CD4-positive, alpha-beta memory T cell (primary cell): ENCODE results near the gene CCDC117. TPM values are rescaled to one million over a fixed set of nuclear protein-coding genes. Genes with fewer than 3 reads are reported as not detected.
A peak's percentile ranks its signal among the peaks of the same experiment; 100 is the strongest.
"Not testable (repeated sequence)": the region's sequence is repeated elsewhere in the genome, so short reads cannot be mapped to it uniquely, and the experiment has no call there.

Experiments
- CTCF ChIA-PET: fragments of 350-600 bp; sonication (Branson Sonifier 250); formaldehyde crosslinking; loops from one replicate; lab custom pipeline; 2021; ENCODE audit warnings: inconsistent platforms; ENCODE audit not compliant: partially characterized antibody; lab: Charles Lee
- POLR2A ChIA-PET: fragments of 350-600 bp; sonication (Branson Sonifier 250); formaldehyde crosslinking; loops from one replicate; lab custom pipeline; 2021; ENCODE audit not compliant: partially characterized antibody; lab: Charles Lee
- DNase-seq, 5 donors: peaks; one replicate each; pipeline versions ENCODE4 v3.0.0 to v3.0.0-alpha.2; 2020 to 2022; ENCODE audit warnings: mixed read lengths in 1 of 5
- H3K27ac ChIP-seq: one replicate; pipeline ENCODE4 v1.7.0; 2013; ENCODE audit warnings: low read depth, low read length
- H3K27me3 ChIP-seq: 2 replicates; pipeline ENCODE4 v1.7.0; 2013; ENCODE audit warnings: mild to moderate bottlenecking, low read length, moderate library complexity; ENCODE audit not compliant: insufficient read depth
- H3K36me3 ChIP-seq: 2 replicates; pipeline ENCODE4 v1.7.0; 2013; ENCODE audit warnings: mild to moderate bottlenecking, low read length, moderate library complexity; ENCODE audit not compliant: insufficient read depth
- H3K4me1 ChIP-seq: 2 replicates; pipeline ENCODE4 v1.7.0; 2013; ENCODE audit warnings: mild to moderate bottlenecking, low read length, moderate library complexity; ENCODE audit not compliant: insufficient read depth
- H3K4me3 ChIP-seq, 2 donors: one replicate each; pipeline ENCODE4 v1.7.0; 2013; ENCODE audit warnings: low read length in 2 of 2, mild to moderate bottlenecking in 1 of 2
- H3K9me3 ChIP-seq, 2 donors: one replicate each; pipeline ENCODE4 v1.7.0; 2013; ENCODE audit warnings: low read length in 2 of 2, control low read depth in 1 of 2; ENCODE audit not compliant: control insufficient read depth in 1 of 2
- H3K27ac Mint-ChIP-seq, 7 donors: one replicate each; pipeline ENCODE4 v1.8.0; 2020 to 2021; ENCODE audit warnings: mixed read lengths in 7 of 7, mild to moderate bottlenecking in 6 of 7, inconsistent platforms in 3 of 7, moderate library complexity in 3 of 7
- H3K27me3 Mint-ChIP-seq, 2 donors: one replicate each; pipeline ENCODE4 v1.8.0; 2020 to 2021; ENCODE audit warnings: mixed read lengths in 2 of 2
- H3K36me3 Mint-ChIP-seq, 2 donors: one replicate each; pipeline ENCODE4 v1.8.0; 2020 to 2021; ENCODE audit warnings: mixed read lengths in 2 of 2, inconsistent platforms in 1 of 2, mild to moderate bottlenecking in 1 of 2
- H3K4me1 Mint-ChIP-seq, 4 donors: one replicate each; pipeline ENCODE4 v1.8.0; 2020 to 2021; ENCODE audit warnings: mixed read lengths in 4 of 4, mild to moderate bottlenecking in 1 of 4
- H3K4me3 Mint-ChIP-seq, 8 donors: one replicate each; pipeline ENCODE4 v1.8.0; 2020 to 2021; ENCODE audit warnings: mixed read lengths in 8 of 8, mild to moderate bottlenecking in 7 of 8, moderate library complexity in 6 of 8, inconsistent platforms in 3 of 8
- H3K9me3 Mint-ChIP-seq, 8 donors: one replicate each; pipeline ENCODE4 v1.8.0; 2020 to 2021; ENCODE audit warnings: mixed read lengths in 8 of 8, mild to moderate bottlenecking in 5 of 8, inconsistent platforms in 3 of 8, moderate library complexity in 1 of 8
- intact Hi-C: fragments of 100-400 bp; cut with micrococcal nuclease; formaldehyde crosslinking; loops from one replicate; pipeline ENCODE4 v1.15.1; 2023
- polyA plus RNA-seq, 2 donors: library from polyadenylated mRNA; unstranded; fragments of 300-500 nt; fragmentation: Illumina TruSeq; gene quantifications; one replicate each; pipeline ENCODE4 v1.2.3, GENCODE V29; 2021
- total RNA-seq, 2 experiments: library from RNA; stranded (reverse); gene quantifications; one replicate each; pipeline ENCODE4 v1.2.3, GENCODE V29; 2021

Gene CCDC117
- total and polyA plus RNA-seq, 4 experiments from 2014 or later: 7.2 to 20.6 (median 15.2) TPM

DNA sequence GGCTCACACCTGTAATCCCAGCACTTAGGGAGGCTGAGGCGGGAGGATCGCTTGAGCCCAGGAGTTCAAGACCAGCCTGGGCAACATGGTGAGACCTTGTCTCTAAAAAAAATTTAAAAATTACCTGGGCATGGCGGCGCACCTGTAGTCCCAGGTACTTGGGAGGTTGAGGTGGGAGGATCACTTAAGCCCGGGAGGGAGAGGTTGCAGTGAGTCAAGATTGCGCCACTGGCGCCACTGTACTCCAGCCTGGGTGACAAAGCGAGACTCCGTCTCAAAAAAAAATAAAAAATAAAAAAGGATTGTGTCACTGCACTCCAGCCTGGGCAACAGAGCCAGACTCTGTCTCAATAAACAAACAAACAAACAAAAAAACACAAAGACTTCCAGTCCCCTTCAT is 52.0 kb downstream of the CCDC117 start:
- H3K27ac ChIP-seq, H3K9me3 Mint-ChIP-seq, H3K27me3 ChIP-seq, H3K4me3 ChIP-seq, H3K9me3 ChIP-seq, H3K27me3 Mint-ChIP-seq, DNase-seq, H3K36me3 Mint-ChIP-seq, H3K36me3 ChIP-seq, intact Hi-C loops: not testable (repeated sequence)
- POLR2A ChIA-PET: interaction anchor here (3.5 to 4.3 kb wide), 2 partner anchors 13 to 24 kb away, joined by 22 to 49 read pairs; partner anchors contain the start of gene XBP1
- CTCF ChIA-PET: interaction anchor here (1.0 kb wide), 1 partner anchor 224 kb away, joined by 3 read pairs; no protein-coding TSS in a partner anchor
- H3K4me1 ChIP-seq: peaks cover 46% of the 10 kb centered on the region
- Mint-ChIP-seq H3K27ac (peak overlapping the region in 5 of 7 donors; percentile 22 to 86 (median 70)), H3K4me1 (peaks cover 31 to 76% (median 50%) of the 10 kb centered on the region in 4 donors), H3K4me3 (peak overlapping the region in 3 of 8 donors; percentile 15 to 41 (median 20))

GRCh38 chr22:28826430-28826829 is 53.9 kb downstream of the CCDC117 start:
- Mint-ChIP-seq H3K4me1 (peaks cover 25 to 67% (median 42%) of the 10 kb centered on the region in 4 donors), H3K36me3 (peaks cover 6 to 10% of the 10 kb centered on the region in 2 donors)
- H3K4me3 ChIP-seq, H3K9me3 Mint-ChIP-seq, H3K27ac Mint-ChIP-seq, POLR2A ChIA-PET, H3K27me3 ChIP-seq, H3K27me3 Mint-ChIP-seq, H3K4me3 Mint-ChIP-seq, H3K36me3 ChIP-seq, intact Hi-C loops, CTCF ChIA-PET, H3K9me3 ChIP-seq, H3K27ac ChIP-seq, DNase-seq: not testable (repeated sequence)
- H3K4me1 ChIP-seq: peaks cover 37% of the 10 kb centered on the region

- Mint-ChIP-seq H3K27ac (peak overlapping the region in 1 of 7 donors; percentile 62), H3K4me3 (no peak overlapping the region), H3K4me1 (peaks cover 22 to 62% (median 37%) of the 10 kb centered on the region in 4 donors), H3K27me3 (no peaks in the 10 kb centered on the region), H3K9me3 (no peaks in the 10 kb centered on the region), H3K36me3 (peaks cover 8 to 13% of the 10 kb centered on the region in 2 donors)
- no peak for DNase-seq
- Histone ChIP-seq H3K27me3 (no peaks in the 10 kb centered on the region), H3K36me3 (no peaks in the 10 kb centered on the region), H3K27ac (no peak overlapping the region), H3K9me3 (no peaks in the 10 kb centered on the region), H3K4me1 (peaks cover 33% of the 10 kb centered on the region), H3K4me3 (no peak overlapping the region)
- POLR2A ChIA-PET: no interaction called here
- CTCF ChIA-PET: interaction anchor here (0.7 to 8.3 kb wide), 5 partner anchors 15 to 440 kb away, joined by 3 to 166 read pairs (median 59); partner anchors contain the start of gene XBP1
- intact Hi-C loops: no loop called here
Measured at GRCh38 chr22:28826921-28827320, 54.4 kb downstream of the CCDC117 start.

DNA sequence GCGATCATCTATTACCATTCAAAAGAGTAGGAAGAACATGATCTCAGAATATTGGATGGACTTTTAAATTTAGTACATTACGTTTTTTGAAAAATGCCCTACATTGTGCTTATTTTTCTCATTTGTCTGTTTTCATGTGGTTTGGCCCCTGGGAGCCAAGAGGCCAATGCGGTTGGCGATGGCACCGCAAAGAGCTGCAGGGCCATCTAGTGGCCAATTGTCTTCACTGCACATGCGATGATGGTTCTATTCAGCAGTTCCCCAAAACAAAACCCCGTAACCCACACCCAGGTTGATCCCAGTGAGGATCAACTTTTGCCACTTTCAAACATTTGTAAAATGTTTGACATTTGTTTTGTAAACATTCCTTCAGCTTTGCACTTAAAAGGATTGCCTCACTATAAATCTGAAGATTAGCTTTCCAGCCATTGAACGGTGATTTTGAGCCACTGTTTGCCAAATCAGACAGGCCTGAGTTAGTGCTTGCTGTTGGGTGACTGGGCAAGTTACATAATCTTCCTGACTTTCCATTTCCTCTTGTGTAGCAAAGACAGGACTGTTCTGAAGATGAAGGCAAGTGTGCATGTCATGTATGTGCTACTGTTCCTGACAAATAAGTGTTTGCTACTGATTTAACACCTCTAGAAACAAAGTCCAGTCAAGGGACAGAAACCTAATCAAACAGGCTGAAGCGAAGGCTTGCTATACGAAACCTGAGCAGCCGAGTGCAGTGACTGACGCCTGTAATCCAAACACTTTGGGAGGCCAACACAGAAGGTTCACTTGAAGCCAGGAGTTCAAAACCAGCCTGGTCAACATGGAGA is 57.1 kb downstream of the CCDC117 start:
- peaks cover 14 to 20% of the 10 kb centered on the region in 2 donors for H3K36me3 Mint-ChIP-seq
- H3K9me3 ChIP-seq: no peaks in the 10 kb centered on the region
- H3K4me3 Mint-ChIP-seq: peak overlapping the region in 6 of 8 donors; percentile 33 to 78 (median 62)
- peak; percentile 69 to 74 (median 71) for DNase-seq
- no peaks in the 10 kb centered on the region for H3K9me3 Mint-ChIP-seq
- no peak overlapping the region for H3K27ac ChIP-seq
- H3K36me3 ChIP-seq: no peaks in the 10 kb centered on the region
- ChIA-PET CTCF (interaction anchor here (0.6 to 8.3 kb wide), 28 partner anchors 7 to 416 kb away, joined by 3 to 166 read pairs (median 5); partner anchors contain the start of genes CCDC117 and XBP1), POLR2A (interaction anchor here (0.9 to 3.4 kb wide), 12 partner anchors 9 to 229 kb away, joined by 3 to 35 read pairs (median 6); partner anchors contain the start of genes CCDC117 and XBP1)
- peaks cover 14% of the 10 kb centered on the region for H3K4me1 ChIP-seq
- H3K27me3 Mint-ChIP-seq: no peaks in the 10 kb centered on the region
- H3K27me3 ChIP-seq: no peaks in the 10 kb centered on the region
- peak overlapping the region in 5 of 7 donors; percentile 31 to 88 (median 75) for H3K27ac Mint-ChIP-seq
- no peak overlapping the region for H3K4me3 ChIP-seq
- intact Hi-C loops: loop anchor here (1.0 to 2.0 kb wide), 4 partner anchors 19 to 229 kb away; no protein-coding TSS in a partner anchor
- peaks cover 11 to 43% (median 20%) of the 10 kb centered on the region in 4 donors for H3K4me1 Mint-ChIP-seq

GRCh38 chr22:28830441-28830840 is 57.9 kb downstream of the CCDC117 start:
- ChIA-PET CTCF (interaction anchor here (0.9 to 8.3 kb wide), 13 partner anchors 11 to 251 kb away, joined by 3 to 166 read pairs (median 8); partner anchors contain the start of gene XBP1), POLR2A (interaction anchor here (0.7 to 3.4 kb wide), 3 partner anchors 31 to 58 kb away, joined by 3 to 35 read pairs (median 7); partner anchors contain the start of genes CCDC117 and XBP1)

GRCh38 chr22:28831140-28832072 is 58.9 kb downstream of the CCDC117 start:
- H3K4me3 ChIP-seq: no peak overlapping the region
- no peaks in the 10 kb centered on the region for H3K27me3 ChIP-seq
- H3K9me3 Mint-ChIP-seq: no peaks in the 10 kb centered on the region
- peaks cover 10 to 33% (median 16%) of the 10 kb centered on the region in 4 donors for H3K4me1 Mint-ChIP-seq
- no peak for DNase-seq
- no peak overlapping the region for H3K27ac ChIP-seq
- H3K27me3 Mint-ChIP-seq: no peaks in the 10 kb centered on the region
- POLR2A ChIA-PET: interaction anchor here (0.7 to 1.2 kb wide), 3 partner anchors 12 to 39 kb away, joined by 3 to 6 read pairs (median 3); partner anchors contain the start of gene XBP1
- H3K4me1 ChIP-seq: peaks cover 14% of the 10 kb centered on the region
- no peak overlapping the region for H3K4me3 Mint-ChIP-seq
- H3K36me3 ChIP-seq: no peaks in the 10 kb centered on the region
- peak overlapping the region in 2 of 7 donors; percentile 47 to 59 for H3K27ac Mint-ChIP-seq
- H3K36me3 Mint-ChIP-seq: peaks cover 13 to 22% of the 10 kb centered on the region in 2 donors
- CTCF ChIA-PET: interaction anchor here (0.9 to 8.3 kb wide), 9 partner anchors 14 to 234 kb away, joined by 3 to 166 read pairs (median 7); partner anchors contain the start of gene XBP1
- intact Hi-C loops: no loop called here
- H3K9me3 ChIP-seq: no peaks in the 10 kb centered on the region

More at GRCh38 chr22:28830441-28830840, 57.9 kb downstream of the CCDC117 start:
- Mint-ChIP-seq H3K27ac (no peak overlapping the region), H3K9me3 (no peaks in the 10 kb centered on the region), H3K4me1 (peaks cover 12 to 38% (median 18%) of the 10 kb centered on the region in 4 donors), H3K36me3 (peaks cover 13 to 22% of the 10 kb centered on the region in 2 donors), H3K4me3 (no peak overlapping the region), H3K27me3 (no peaks in the 10 kb centered on the region)
- H3K36me3 ChIP-seq: no peaks in the 10 kb centered on the region
- intact Hi-C loops: no loop called here
- H3K4me3 ChIP-seq: no peak overlapping the region
- H3K27ac ChIP-seq: no peak overlapping the region
- peaks cover 14% of the 10 kb centered on the region for H3K4me1 ChIP-seq
- H3K27me3 ChIP-seq: no peaks in the 10 kb centered on the region
- DNase-seq: no peak
- H3K9me3 ChIP-seq: no peaks in the 10 kb centered on the region
